ENCODE measurements around the gene SRC. TPM values are rescaled to one million over a fixed set of nuclear protein-coding genes. Genes with fewer than 3 reads are reported as not detected.

Gene SRC
- total RNA-seq, 1 donor from 2014 or later: 49.7 TPM

- no peaks in the 10 kb centered on the region for H3K27me3 ChIP-seq (ENCODE audit: control insufficient read depth, insufficient read depth, low read length)
- DNase-seq (ENCODE audit: low read depth): no peak
- TF ChIP-seq CTCF (IDR thresholded peaks at IDR 0.05; ENCODE audit: insufficient read depth, low read length, poor library complexity, severe bottlenecking): no peak
- peaks cover 3% of the 10 kb centered on the region for H3K36me3 ChIP-seq (ENCODE audit: control insufficient read depth, insufficient read depth, low read length)
- H3K4me3 ChIP-seq (ENCODE audit: low read depth, low read length): no peak overlapping the region
Measured at GRCh38 chr20:37348792-37349516, 3.0 kb downstream of the SRC start.

- TF ChIP-seq CTCF (IDR thresholded peaks at IDR 0.05; ENCODE audit: insufficient read depth, low read length, poor library complexity, severe bottlenecking): no peak
- H3K27me3 ChIP-seq (ENCODE audit: control insufficient read depth, insufficient read depth, low read length): no peaks in the 10 kb centered on the region
- no peak for DNase-seq (ENCODE audit: low read depth)
- H3K36me3 ChIP-seq (ENCODE audit: control insufficient read depth, insufficient read depth, low read length): peaks cover 3% of the 10 kb centered on the region
- H3K4me3 ChIP-seq (ENCODE audit: low read depth, low read length): no peak overlapping the region
Measured at GRCh38 chr20:37349517-37350491, 3.9 kb downstream of the SRC start.

- DNase-seq (ENCODE audit: low read depth): no peak
- TF ChIP-seq CTCF (IDR thresholded peaks at IDR 0.05; ENCODE audit: insufficient read depth, low read length, poor library complexity, severe bottlenecking): no peak
- peaks cover 3% of the 10 kb centered on the region for H3K36me3 ChIP-seq (ENCODE audit: control insufficient read depth, insufficient read depth, low read length)
Measured at GRCh38 chr20:37350649-37351574, 5.0 kb downstream of the SRC start.

GRCh38 chr20:37351689-37352607 lies 6.0 kb downstream of the SRC start:
- no peak for DNase-seq (ENCODE audit: low read depth)
- Histone ChIP-seq H3K27me3 (ENCODE audit: control insufficient read depth, insufficient read depth, low read length) (no peaks in the 10 kb centered on the region), H3K4me3 (ENCODE audit: low read depth, low read length) (no peak overlapping the region), H3K36me3 (ENCODE audit: control insufficient read depth, insufficient read depth, low read length) (peaks cover 3% of the 10 kb centered on the region)
- TF ChIP-seq CTCF (IDR thresholded peaks at IDR 0.05; ENCODE audit: insufficient read depth, low read length, poor library complexity, severe bottlenecking): no peak

More at GRCh38 chr20:37350649-37351574, 5.0 kb downstream of the SRC start:
- Histone ChIP-seq H3K27me3 (ENCODE audit: control insufficient read depth, insufficient read depth, low read length) (no peaks in the 10 kb centered on the region), H3K4me3 (ENCODE audit: low read depth, low read length) (no peak overlapping the region)

- TF ChIP-seq CTCF (IDR thresholded peaks at IDR 0.05; ENCODE audit: insufficient read depth, low read length, poor library complexity, severe bottlenecking): no peak
- H3K36me3 ChIP-seq (ENCODE audit: control insufficient read depth, insufficient read depth, low read length): peaks cover 5% of the 10 kb centered on the region
- no peak for DNase-seq (ENCODE audit: low read depth)
- no peaks in the 10 kb centered on the region for H3K27me3 ChIP-seq (ENCODE audit: control insufficient read depth, insufficient read depth, low read length)
- H3K4me3 ChIP-seq (ENCODE audit: low read depth, low read length): no peak overlapping the region
Measured at GRCh38 chr20:37352608-37352980, 6.7 kb downstream of the SRC start.

Measured in kidney epithelial cell (primary cell).